Measurements from ENCODE around the gene SOX4.

DNA sequence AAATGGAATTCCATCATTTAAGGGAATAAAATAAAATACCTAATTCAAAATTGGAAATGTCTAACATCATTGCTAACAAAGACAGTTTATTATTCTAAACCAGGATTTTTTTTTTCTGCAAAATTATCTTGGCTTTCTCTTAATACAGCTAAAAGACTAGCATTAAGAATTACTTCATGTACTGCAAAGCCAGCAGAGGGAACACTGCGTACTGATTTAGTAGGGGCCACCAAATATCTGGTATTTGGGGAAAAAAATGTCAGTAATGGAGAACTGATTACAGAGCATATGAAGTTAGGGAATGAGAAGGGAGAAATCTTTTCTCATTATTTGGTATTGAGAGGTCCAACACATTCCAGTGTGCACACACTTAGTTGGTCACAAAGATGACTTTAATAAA, 3.2 kb upstream of the SOX4 start:
- no peak for TF ChIP-seq POLR2A (IDR thresholded peaks at IDR 0.05)
- TF ChIP-seq, protein P1, sequence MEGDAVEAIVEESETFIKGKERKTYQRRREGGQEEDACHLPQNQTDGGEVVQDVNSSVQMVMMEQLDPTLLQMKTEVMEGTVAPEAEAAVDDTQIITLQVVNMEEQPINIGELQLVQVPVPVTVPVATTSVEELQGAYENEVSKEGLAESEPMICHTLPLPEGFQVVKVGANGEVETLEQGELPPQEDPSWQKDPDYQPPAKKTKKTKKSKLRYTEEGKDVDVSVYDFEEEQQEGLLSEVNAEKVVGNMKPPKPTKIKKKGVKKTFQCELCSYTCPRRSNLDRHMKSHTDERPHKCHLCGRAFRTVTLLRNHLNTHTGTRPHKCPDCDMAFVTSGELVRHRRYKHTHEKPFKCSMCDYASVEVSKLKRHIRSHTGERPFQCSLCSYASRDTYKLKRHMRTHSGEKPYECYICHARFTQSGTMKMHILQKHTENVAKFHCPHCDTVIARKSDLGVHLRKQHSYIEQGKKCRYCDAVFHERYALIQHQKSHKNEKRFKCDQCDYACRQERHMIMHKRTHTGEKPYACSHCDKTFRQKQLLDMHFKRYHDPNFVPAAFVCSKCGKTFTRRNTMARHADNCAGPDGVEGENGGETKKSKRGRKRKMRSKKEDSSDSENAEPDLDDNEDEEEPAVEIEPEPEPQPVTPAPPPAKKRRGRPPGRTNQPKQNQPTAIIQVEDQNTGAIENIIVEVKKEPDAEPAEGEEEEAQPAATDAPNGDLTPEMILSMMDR (IDR thresholded peaks at IDR 0.05), result no peak

Measured in testis (tissue), 2 donors.